WTC11 (cell line): ENCODE measurements around the gene GPR156.

Source experiments
- ATF3 ChIP-seq: sonication (generic); formaldehyde crosslinking; conservative IDR thresholded peaks from 2 replicates; pipeline ENCODE4 v1.8.1; 2022; ENCODE audit warnings: mild to moderate bottlenecking, missing genetic modification reagents
- ATF6 ChIP-seq: sonication (generic); formaldehyde crosslinking; IDR thresholded peaks from 2 replicates; pipeline ENCODE4 v1.8.1; 2023; ENCODE audit warnings: mild to moderate bottlenecking, missing genetic modification reagents
- CTCF ChIP-seq: fragments of 200-600 bp; IDR thresholded peaks from 2 replicates; pipeline ENCODE4 v1.8.0; 2022; ENCODE audit warnings: antibody characterized with exemption
- ETV6 ChIP-seq: sonication (generic); formaldehyde crosslinking; IDR thresholded peaks from 2 replicates; pipeline ENCODE4 v1.8.1; 2022; ENCODE audit warnings: mild to moderate bottlenecking, missing genetic modification reagents
- FOXP1 ChIP-seq: sonication (generic); formaldehyde crosslinking; IDR thresholded peaks from 2 replicates; pipeline ENCODE4 v1.8.0; 2022; ENCODE audit warnings: missing genetic modification reagents, mild to moderate bottlenecking, moderate library complexity, borderline replicate concordance
- GABPB1 ChIP-seq: sonication (generic); formaldehyde crosslinking; IDR thresholded peaks from 2 replicates; pipeline ENCODE4 v1.8.1; 2023; ENCODE audit warnings: mild to moderate bottlenecking, missing genetic modification reagents
- MLX ChIP-seq: sonication (generic); formaldehyde crosslinking; IDR thresholded peaks from 2 replicates; pipeline ENCODE4 v1.8.1; 2023; ENCODE audit warnings: mild to moderate bottlenecking, missing genetic modification reagents, moderate library complexity
- NR1H2 ChIP-seq: sonication (generic); formaldehyde crosslinking; IDR thresholded peaks from 2 replicates; pipeline ENCODE4 v1.9.0; 2021; ENCODE audit warnings: mild to moderate bottlenecking, moderate library complexity, missing genetic modification reagents
- SOX15 ChIP-seq: fragments of 250-450 bp; sonication (Bioruptor Pico); IDR thresholded peaks from 2 replicates; pipeline ENCODE4 v1.9.0; 2021; ENCODE audit warnings: mild to moderate bottlenecking
- SP1 ChIP-seq: sonication (generic); formaldehyde crosslinking; conservative IDR thresholded peaks from 2 replicates; pipeline ENCODE4 v1.8.1; 2022; ENCODE audit warnings: missing genetic modification reagents
- ZNF138 ChIP-seq: sonication (generic); formaldehyde crosslinking; conservative IDR thresholded peaks from 2 replicates; pipeline ENCODE4 v1.8.1; 2022; ENCODE audit warnings: mild to moderate bottlenecking, moderate library complexity, missing genetic modification reagents
- ZNF232 ChIP-seq: sonication (generic); formaldehyde crosslinking; IDR thresholded peaks from 2 replicates; pipeline ENCODE4 v1.8.0; 2022; ENCODE audit warnings: mild to moderate bottlenecking, missing genetic modification reagents
- ZNF416 ChIP-seq: fragments of 250-450 bp; sonication (Bioruptor Pico); IDR thresholded peaks from 2 replicates; pipeline ENCODE4 v1.9.0; 2021; ENCODE audit warnings: mild to moderate bottlenecking, inconsistent platforms
- ZNF512 ChIP-seq: sonication (generic); formaldehyde crosslinking; IDR thresholded peaks from 2 replicates; pipeline ENCODE4 v1.8.1; 2022; ENCODE audit warnings: missing genetic modification reagents, borderline replicate concordance

- TF ChIP-seq CTCF (no peak), ATF3 (CRISPR knock-in tag) (no peak), SOX15 (CRISPR knock-in tag) (no peak), ETV6 (CRISPR knock-in tag) (no peak), GABPB1 (CRISPR knock-in tag) (no peak), ZNF232 (CRISPR knock-in tag) (no peak), SP1 (no peak), NR1H2 (no peak), ZNF512 (CRISPR knock-in tag) (no peak), ZNF416 (no peak), MLX (CRISPR knock-in tag) (no peak), FOXP1 (CRISPR knock-in tag) (no peak), ZNF138 (CRISPR knock-in tag) (no peak), ATF6 (CRISPR knock-in tag) (no peak)
Observed at GRCh38 chr3:120203621-120204020, 81.4 kb downstream of the GPR156 start.
